K562 (cell line): Measurements from ENCODE around the gene ETV2. TPM values are rescaled to one million over a fixed set of nuclear protein-coding genes. Genes with fewer than 3 reads are reported as not detected.

Source experiments
- ATAC-seq: fragments of 200-7000 bp; cut with Tn5 transposase; 3 replicates; pipeline ENCODE4 v1.9.1; 2020; ENCODE audit warnings: moderate library complexity
- BruUV-seq: library from RNA; stranded (reverse); fragments of 400-500 nt; replicated peaks from 2 replicates; lab custom pipeline; 2021; lab: Mats Ljungman, UMichigan
- CTCF ChIA-PET: fragments of 300-600 bp; formaldehyde crosslinking; extraction: SDS; loops from one replicate; lab custom pipeline; 2021; ENCODE audit warnings: low intra/inter-chr PET ratio; lab: Yijun Ruan, JAX
- POLR2A ChIA-PET: fragments of 300-600, 350-650 bp; sonication (Branson Sonifier 250); formaldehyde crosslinking; extraction: SDS; loops from one replicate; lab custom pipeline; 2021; ENCODE audit warnings: antibody characterized with exemption, inconsistent platforms; lab: Yijun Ruan, JAX
- DNase-seq, 4 experiments: peaks; one replicate each; pipeline versions ENCODE4 v3.0.0 to v3.0.0-alpha.2; 2011 to 2018; ENCODE audit warnings: low spot score in 3 of 4, mixed read lengths in 3 of 4; ENCODE audit errors: extremely low read depth in 1 of 4
- FAIRE-seq: peaks from 2 replicates; lab custom pipeline; 2011; peaks lifted over from hg19 to GRCh38; lab: Jason Lieb, UNC
- H2AFZ ChIP-seq: 2 replicates; pipeline ENCODE4 v1.6.0; 2011; ENCODE audit warnings: low read depth, low read length, control low read depth, inconsistent platforms
- H3K27ac ChIP-seq: fragments of 200-600 bp; 3 replicates; pipeline ENCODE4 v1.8.0; 2011; ENCODE audit warnings: low read depth, mild to moderate bottlenecking, control low read depth, inconsistent platforms, low read length, moderate library complexity, mixed read lengths; ENCODE audit errors: extremely low read depth
- H3K27me3 ChIP-seq, 2 experiments: fragments of 300-600 bp in 1 of 2; 2 replicates in 1 of 2; 3 replicates in 1 of 2; pipeline versions ENCODE4 v1.6.0 to v1.8.0; 2011; ENCODE audit warnings: inconsistent platforms in 2 of 2, low read length in 2 of 2, mild to moderate bottlenecking in 1 of 2, mixed read lengths in 1 of 2, moderate library complexity in 1 of 2; ENCODE audit not compliant: control insufficient read depth in 2 of 2, insufficient read depth in 2 of 2
- H3K36me3 ChIP-seq: fragments of 300-600 bp; 3 replicates; pipeline ENCODE4 v1.8.0; 2011; ENCODE audit warnings: mild to moderate bottlenecking, low read length, inconsistent platforms; ENCODE audit not compliant: control insufficient read depth, insufficient read depth
- H3K4me1 ChIP-seq, 2 experiments: fragments of 200-600 bp in 1 of 2; replicated peaks in 1 of 2; 2 replicates in 1 of 2; 3 replicates in 1 of 2; pipeline versions ENCODE4 v1.5.1 to v1.8.0; 2011; ENCODE audit warnings: inconsistent platforms in 2 of 2, low read length in 2 of 2, mild to moderate bottlenecking in 1 of 2, mixed read lengths in 1 of 2, moderate library complexity in 1 of 2; ENCODE audit not compliant: control insufficient read depth in 2 of 2, insufficient read depth in 2 of 2
- H3K4me2 ChIP-seq: 2 replicates; pipeline ENCODE4 v1.6.1; 2011; ENCODE audit warnings: low read length, control low read depth, inconsistent platforms, mixed read lengths; ENCODE audit not compliant: insufficient read depth
- H3K4me3 ChIP-seq: fragments of 200-600 bp; sonication (generic), shearing (Covaris generic); 2 replicates; pipeline ENCODE4 v1.5.1; 2016; ENCODE audit warnings: control low read depth, inconsistent platforms
- H3K79me2 ChIP-seq: fragments of 200-600 bp; 3 replicates; pipeline ENCODE4 v1.8.0; 2011; ENCODE audit warnings: low read length, inconsistent platforms; ENCODE audit not compliant: control insufficient read depth, insufficient read depth
- H3K9ac ChIP-seq, 2 experiments: 2 replicates each; pipeline versions ENCODE4 v1.6.0 to v1.6.1; 2011; ENCODE audit warnings: low read depth in 2 of 2, low read length in 2 of 2, control low read depth in 1 of 2, inconsistent platforms in 1 of 2, mild to moderate bottlenecking in 1 of 2, mixed read lengths in 1 of 2; ENCODE audit not compliant: insufficient read depth in 1 of 2
- H3K9me1 ChIP-seq: one replicate; pipeline ENCODE4 v1.6.0; 2011; ENCODE audit warnings: inconsistent platforms, mild to moderate bottlenecking, low read length, moderate library complexity; ENCODE audit not compliant: control insufficient read depth, insufficient read depth
- H3K9me3 ChIP-seq: replicated peaks from 2 replicates; pipeline ENCODE4 v1.5.1; 2011; ENCODE audit warnings: low read depth, low read length, inconsistent platforms; ENCODE audit not compliant: control insufficient read depth, insufficient read depth
- H4K20me1 ChIP-seq: replicated peaks from 2 replicates; pipeline ENCODE4 v1.6.1; 2011; ENCODE audit warnings: low read length, inconsistent platforms, mixed read lengths; ENCODE audit not compliant: control insufficient read depth, insufficient read depth
- CEBPZ ChIP-seq: fragments of 150-350 bp; IDR thresholded peaks from 2 replicates; pipeline ENCODE4 v1.6.1; 2014; ENCODE audit warnings: low read depth, mild to moderate bottlenecking, low read length, borderline replicate concordance
- NFATC3 ChIP-seq: fragments of 450-650 bp; IDR thresholded peaks from 2 replicates; pipeline ENCODE4 v1.6.1; 2017; ENCODE audit warnings: mild to moderate bottlenecking
- NR2C2 ChIP-seq, 2 experiments: fragments of 200-800 bp in 1 of 2; sonication (Bioruptor generic) in 1 of 2; sonication (generic) in 1 of 2; formaldehyde crosslinking in 1 of 2; IDR thresholded peaks; 2 replicates each; pipeline versions ENCODE4 v1.6.1 to v1.8.0; 2016 to 2022; ENCODE audit warnings: mild to moderate bottlenecking in 1 of 2, missing compliant biosample characterization in 1 of 2, missing genetic modification characterization in 1 of 2, missing genetic modification reagents in 1 of 2
- RBM25 ChIP-seq: fragments of 200-400 bp; formaldehyde crosslinking; IDR thresholded peaks from 2 replicates; pipeline ENCODE4 v1.6.1; 2018; ENCODE audit warnings: low read length, low read depth, moderate library complexity; ENCODE audit not compliant: severe bottlenecking
- RNF2 ChIP-seq: sonication (generic); IDR thresholded peaks from 2 replicates; pipeline ENCODE4 v1.6.1; 2016
- ZBTB33 ChIP-seq: sonication (generic); formaldehyde crosslinking; IDR thresholded peaks from 2 replicates; pipeline ENCODE4 v1.8.1; 2023; ENCODE audit warnings: mild to moderate bottlenecking, missing genetic modification reagents
- ZBTB43 ChIP-seq: sonication (generic); formaldehyde crosslinking; IDR thresholded peaks from 2 replicates; pipeline ENCODE4 v1.8.0; 2023; ENCODE audit warnings: mild to moderate bottlenecking, missing genetic modification reagents
- ZC3H8 ChIP-seq: fragments of 450-650 bp; IDR thresholded peaks from 2 replicates; pipeline ENCODE4 v1.6.1; 2017
- ZNF449 ChIP-seq: fragments of 250-450 bp; sonication (Bioruptor Pico); IDR thresholded peaks from 2 replicates; pipeline ENCODE4 v1.8.0; 2022; ENCODE audit warnings: moderate library complexity, mild to moderate bottlenecking, inconsistent platforms
- WGBS: fragments of 100-300 bp; shearing (Covaris generic); methylation state at CpG from one replicate; pipeline ENCODE4 v1.1.6; 2016; ENCODE audit warnings: low coverage, mixed read lengths; ENCODE audit not compliant: insufficient coverage; ENCODE audit errors: missing lambda C conversion rate; 5-methylcytosine and 5-hydroxymethylcytosine counted together
- in situ Hi-C: fragments of 300-500 bp; cut with MboI; formaldehyde crosslinking; loops from 4 replicates; pipeline ENCODE4 v1.15.0; 2018; ENCODE audit warnings: inconsistent platforms, mixed read lengths
- intact Hi-C: fragments of 100-400 bp; cut with micrococcal nuclease; formaldehyde crosslinking; loops from 2 replicates; pipeline ENCODE4 v1.14.2; 2022
- polyA plus RNA-seq, 8 experiments: library from polyadenylated mRNA; depleted of rRNA in 4 of 8; stranded (reverse) in 5 of 8; unstranded in 3 of 8; fragments of >200 nt; fragmentation: Nextera tagmentation in 2 of 8; fragmentation: Illumina TruSeq in 1 of 8; extraction: Ambion mirVana in 2 of 8; extraction: Trizol in 1 of 8; gene quantifications; 2 replicates each; pipeline versions ENCODE4 v1.2.1 to v1.2.3, GENCODE V29; 2011 to 2014; ENCODE audit warnings: inconsistent platforms in 1 of 8, missing spikeins in 1 of 8
- total RNA-seq, 7 experiments: library from RNA; depleted of rRNA in 6 of 7; stranded (reverse); fragments of >200 nt in 6 of 7; fragmentation: Illumina TruSeq in 2 of 7; extraction: Trizol in 2 of 7; gene quantifications; 2 replicates each; pipeline versions ENCODE4 v1.2.1 to v1.2.3, GENCODE V29; 2011 to 2021; ENCODE audit warnings: low replicate concordance in 1 of 7

Gene ETV2
- total and polyA plus RNA-seq, 9 of the 15 experiments (the other 6 are each of a cell fraction or from before 2014, with no cell fraction given): 0.11 to 3.7 (median 0.55) TPM

GRCh38 chr19:35665157-35665556, 23.6 kb downstream of the ETV2 start:
- Histone ChIP-seq H3K9me1 (no peaks in the 10 kb centered on the region), H2AFZ (no peak overlapping the region), H3K4me1 (peaks cover 0 to 12% of the 10 kb centered on the region in 2 experiments; a peak in 3 of 5 replicates), H3K27ac (no peak overlapping the region), H3K9me3 (no peaks in the 10 kb centered on the region)
- ATAC-seq: no peak
- WGBS: 72% methylated on average over 21 of the region's 24 CpGs
- no peak for TF ChIP-seq NR2C2 (CRISPR knock-in tag; IDR thresholded peaks at IDR 0.05)
- no peak for TF ChIP-seq NR2C2 (tag; IDR thresholded peaks at IDR 0.05)
- no peak for TF ChIP-seq RNF2
- TF ChIP-seq ZBTB43 (CRISPR knock-in tag): no peak
- 0 out of 2 replicates have a peak, but pooled peaks have one; percentile 18 for TF ChIP-seq ZBTB33 (CRISPR knock-in tag)
- no peak for TF ChIP-seq CEBPZ
- TF ChIP-seq ZC3H8: no peak
- TF ChIP-seq ZNF449 (CRISPR knock-in tag): no peak
- peak; percentile 17 for TF ChIP-seq RBM25
- TF ChIP-seq NFATC3: no peak
- TF ChIP-seq, all 486 proteins: peak for 2
- H3K4me3 ChIP-seq: no peak overlapping the region
- intact Hi-C loops (no loop called here), in situ Hi-C loops (no loop called here)
- H3K9ac ChIP-seq: no peak overlapping the region; a peak in 1 of 4 replicates
- peaks cover 16 to 29% of the 10 kb centered on the region in 2 experiments; a peak in 4 of 5 replicates for H3K27me3 ChIP-seq
- ChIA-PET CTCF (no interaction called here), POLR2A (no interaction called here)
- DNase-seq (no peak), FAIRE-seq (no peak)
- H3K79me2 ChIP-seq: no peaks in the 10 kb centered on the region
- no peaks in the 10 kb centered on the region for H3K36me3 ChIP-seq
- H4K20me1 ChIP-seq: no peaks in the 10 kb centered on the region
- BruUV-seq: no TSS peak
- no peak overlapping the region for H3K4me2 ChIP-seq
